Right ventricle myocardium inferior (tissue), 1 donor: ENCODE measurements around the gene ADGRE3. TPM values are rescaled to one million over a fixed set of nuclear protein-coding genes. Genes with fewer than 3 reads are reported as not detected.
"Not testable (repeated sequence)": the region's sequence is repeated elsewhere in the genome, so short reads cannot be mapped to it uniquely, and the experiment has no call there.

Source experiments
- ATAC-seq: fragments of 200-7000 bp; cut with Tn5 transposase; one replicate; pipeline ENCODE4 v1.9.1; 2020; ENCODE audit warnings: mild to moderate bottlenecking, moderate library complexity
- DNase-seq: peaks from one replicate; pipeline ENCODE4 v3.0.0; 2021; ENCODE audit errors: missing footprints
- intact Hi-C: fragments of 100-400 bp; cut with DNase I; formaldehyde crosslinking; loops from one replicate; pipeline ENCODE4 v1.11.0; 2022
- total RNA-seq: library from RNA; stranded (reverse); fragmentation: NEBNext Ultra II Directional; extraction: Animal tissue kit (Norgen Biotek cat#: 25700); gene quantifications from one replicate; pipeline ENCODE4 v1.2.1, GENCODE V29; 2021
- donor health status: DM: no; HTN: yes; CAD: no; lungs with severe emphysema.

ADGRE3 gene
- total RNA-seq, 1 donor from 2014 or later, result 0.11 TPM

- ATAC-seq, intact Hi-C loops, DNase-seq: not testable (repeated sequence)
These were observed 61.1 kb downstream of the ADGRE3 start for GRCh38 chr19:14613399-14614098.

DNA sequence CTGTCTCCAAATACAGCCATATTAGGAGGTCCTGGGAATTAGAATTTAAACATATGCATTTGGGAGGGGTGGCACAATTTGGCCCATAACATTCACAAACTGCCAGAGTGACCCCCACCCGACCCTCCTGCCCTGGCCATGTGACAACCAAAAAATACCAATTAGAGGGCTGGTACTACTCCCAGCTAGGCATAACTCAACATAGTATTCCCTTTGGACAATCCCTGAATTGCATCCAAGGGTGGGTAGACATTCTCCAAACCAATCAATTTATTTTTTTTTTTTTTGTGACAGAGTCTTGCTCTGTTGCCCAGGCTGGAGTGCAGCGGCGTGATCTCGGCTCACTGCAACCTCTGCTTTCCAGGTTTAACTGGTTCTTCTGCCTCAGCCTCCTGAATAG is 62.0 kb downstream of the ADGRE3 start:
- DNase-seq (no peak), ATAC-seq (no peak)
- intact Hi-C loops, result no loop called here

GRCh38 chr19:14612242-14612641 is 62.4 kb downstream of the ADGRE3 start:
- DNase-seq, ATAC-seq, intact Hi-C loops: not testable (repeated sequence)

GRCh38 chr19:14611051-14611450 is 63.6 kb downstream of the ADGRE3 start:
- DNase-seq (no peak), ATAC-seq (no peak)
- intact Hi-C loops, result no loop called here

DNA sequence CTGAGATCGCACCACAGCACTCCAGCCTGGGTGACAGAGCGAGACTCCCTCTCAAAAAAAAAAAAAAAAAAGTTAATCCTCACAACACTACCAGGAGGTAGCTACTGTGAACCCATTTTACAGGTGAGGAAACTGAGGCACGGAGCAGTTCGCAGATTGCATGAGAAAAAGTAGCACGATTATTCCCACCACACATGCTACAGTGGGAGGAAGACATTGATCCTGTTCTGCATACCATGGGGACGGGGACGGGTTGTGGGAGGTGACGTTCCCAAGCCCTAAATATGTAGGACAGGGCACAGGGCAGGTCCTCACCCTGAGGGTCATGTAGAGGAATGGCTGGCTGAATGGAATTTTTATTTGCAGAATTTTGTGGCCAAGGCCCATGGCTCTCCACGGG is 68.0 kb downstream of the ADGRE3 start:
- DNase-seq, result no peak

DNA sequence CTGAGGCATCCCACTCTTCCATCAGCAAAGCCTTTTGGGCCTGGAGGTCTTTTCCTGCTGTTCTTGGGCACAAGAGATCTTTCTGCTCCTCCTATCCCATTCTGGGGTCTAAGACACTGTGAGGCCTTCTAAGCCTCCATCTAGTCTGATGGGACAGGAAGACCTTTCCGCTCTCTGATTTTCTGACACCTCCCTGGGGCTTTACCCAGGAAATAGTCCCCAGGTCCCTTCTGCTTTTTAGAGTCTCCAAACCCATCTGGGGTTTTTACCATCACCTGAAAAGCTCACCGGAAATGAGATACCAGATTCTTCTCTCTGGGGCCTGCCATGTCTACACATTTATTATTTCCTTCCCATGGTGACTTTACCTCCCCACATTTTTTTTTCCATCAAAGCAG is 70.7 kb downstream of the ADGRE3 start:
- intact Hi-C loops, result no loop called here
- ATAC-seq, result no peak
- DNase-seq, result no peak

More for the DNA sequence above, 68.0 kb downstream of the ADGRE3 start:
- no peak for ATAC-seq
- intact Hi-C loops, result no loop called here

- no peak for DNase-seq
- intact Hi-C loops, result no loop called here
- no peak for ATAC-seq
These were observed 75.0 kb downstream of the ADGRE3 start for GRCh38 chr19:14599548-14600147.

DNA sequence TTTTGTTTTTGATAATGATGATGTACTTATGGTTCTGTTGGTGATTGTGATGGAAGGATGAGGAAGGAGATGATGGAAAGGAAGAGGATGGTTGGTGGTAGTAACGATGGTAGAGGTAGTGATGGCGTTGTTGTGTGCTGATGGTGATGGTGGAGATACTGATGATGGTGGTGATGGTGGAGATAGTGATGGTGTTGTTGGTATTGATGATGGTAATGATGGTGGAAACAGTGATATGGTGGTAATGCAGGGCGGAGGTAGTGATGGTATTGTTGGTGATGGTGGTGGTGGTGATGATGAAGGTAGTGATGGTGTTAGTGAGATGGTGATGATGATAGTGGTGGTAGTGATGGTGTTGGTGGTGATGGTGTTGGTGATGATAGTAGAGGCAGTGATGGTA is 79.1 kb downstream of the ADGRE3 start:
- intact Hi-C loops, result no loop called here
- DNase-seq, result no peak
- no peak for ATAC-seq

DNA sequence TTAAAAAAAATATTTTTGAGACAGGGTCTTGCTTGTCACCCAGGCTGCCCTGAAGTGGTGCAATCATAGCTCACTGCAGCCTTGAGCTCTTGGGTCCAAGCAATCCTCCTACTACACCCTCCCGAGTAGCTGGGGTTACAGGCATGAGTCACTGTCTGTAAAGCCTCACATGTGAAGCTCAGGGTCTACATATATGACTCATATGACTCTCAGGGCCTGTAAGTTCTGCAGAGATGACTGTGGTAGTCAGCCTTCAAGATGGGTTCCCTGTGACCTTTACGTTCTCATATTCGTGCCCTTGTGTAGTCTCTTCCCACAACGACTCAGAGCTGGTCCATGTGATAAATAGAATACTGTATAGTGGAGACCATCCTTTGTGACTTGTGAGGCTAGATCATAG is 85.2 kb downstream of the ADGRE3 start:
- intact Hi-C loops, ATAC-seq, DNase-seq: not testable (repeated sequence)

GRCh38 chr19:14585187-14585586 is 89.5 kb downstream of the ADGRE3 start:
- intact Hi-C loops, ATAC-seq, DNase-seq: not testable (repeated sequence)

DNA sequence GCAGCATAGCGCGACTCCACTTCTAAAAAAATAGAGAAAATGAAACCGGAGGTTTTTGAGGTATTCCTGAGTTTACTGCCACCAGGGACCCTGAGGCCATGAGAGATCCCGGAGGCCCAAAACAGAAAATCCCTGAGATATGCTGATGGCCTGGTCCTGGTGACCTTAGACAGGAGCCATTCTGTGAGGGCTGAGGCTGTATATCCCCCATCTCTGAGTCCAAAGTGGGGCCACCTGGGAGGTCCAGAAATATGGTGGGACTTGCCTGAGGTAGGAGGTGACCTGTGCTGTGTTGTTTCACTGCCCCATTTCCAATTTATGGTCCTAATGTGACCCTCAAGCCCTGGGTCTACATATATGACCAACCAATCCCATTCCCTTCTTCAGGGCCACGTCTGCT is 90.3 kb downstream of the ADGRE3 start:
- intact Hi-C loops, DNase-seq, ATAC-seq: not testable (repeated sequence)

DNA sequence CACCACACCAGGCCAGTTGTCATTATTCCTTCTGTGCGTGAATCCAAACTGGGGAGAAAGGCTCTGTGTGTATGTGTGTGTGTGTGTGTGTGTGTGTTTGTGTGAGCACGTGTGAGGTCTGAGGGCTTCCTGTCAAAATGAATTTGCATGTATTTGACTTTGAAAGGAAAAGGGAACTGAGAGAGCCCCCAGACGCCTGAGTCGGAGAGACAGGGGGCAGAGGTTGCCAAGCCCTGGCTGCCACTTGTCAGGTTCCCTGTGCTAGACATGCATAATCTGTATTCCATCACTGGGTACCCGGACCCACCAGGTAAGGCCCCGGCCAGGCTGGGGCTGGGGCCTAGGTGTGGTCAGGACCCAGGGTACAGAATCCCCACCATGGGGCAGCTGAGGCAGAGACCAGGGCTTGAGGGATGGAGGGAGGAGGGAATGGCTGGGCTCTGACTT is 91.7 kb downstream of the ADGRE3 start, which contains the start of gene CLEC17A:
CLEC17A (plus strand) TSS at position 191 of the 447 bp plus-strand sequence; CDS start at position 268, 77 bp downstream.
- DNase-seq, result no peak
- no peak for ATAC-seq
- intact Hi-C loops, result no loop called here

DNA sequence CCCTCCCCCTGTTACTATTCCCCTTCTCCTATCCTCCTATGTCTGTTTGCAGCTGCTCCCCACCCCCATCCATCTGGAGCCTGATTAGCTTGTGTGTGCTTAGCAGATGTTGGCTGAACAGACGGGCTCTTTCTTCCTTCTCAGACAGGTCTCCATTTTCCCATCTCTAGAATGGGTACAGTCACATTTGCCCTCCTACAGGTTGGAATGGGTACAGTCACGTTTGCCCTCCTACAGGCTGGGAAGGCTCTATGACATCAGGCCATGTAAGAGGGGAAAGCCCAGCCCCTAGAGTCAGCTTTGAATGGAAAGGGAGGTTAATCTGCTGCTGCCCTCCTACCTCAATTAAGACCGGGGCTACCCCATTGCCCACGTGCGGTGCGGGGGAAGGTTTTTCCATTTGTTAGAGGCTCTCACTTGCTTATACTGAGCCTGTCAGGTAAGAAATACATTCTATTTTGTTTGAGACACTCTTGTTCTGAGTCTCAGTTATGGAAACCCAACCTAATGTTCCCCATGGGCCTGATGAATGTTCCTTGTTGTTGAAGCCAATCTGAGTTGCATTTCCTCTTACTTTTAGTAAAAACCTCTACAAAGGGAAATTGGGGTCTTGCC is 93.9 kb downstream of the ADGRE3 start:
- DNase-seq (no peak), ATAC-seq (no peak)
- intact Hi-C loops, result no loop called here

- DNase-seq (no peak), ATAC-seq (no peak)
- intact Hi-C loops, result no loop called here
These were observed 96.7 kb downstream of the ADGRE3 start for GRCh38 chr19:14577885-14578427.

GRCh38 chr19:14577264-14577663 is 97.4 kb downstream of the ADGRE3 start:
- DNase-seq (no peak), ATAC-seq (no peak)
- intact Hi-C loops, result no loop called here

DNA sequence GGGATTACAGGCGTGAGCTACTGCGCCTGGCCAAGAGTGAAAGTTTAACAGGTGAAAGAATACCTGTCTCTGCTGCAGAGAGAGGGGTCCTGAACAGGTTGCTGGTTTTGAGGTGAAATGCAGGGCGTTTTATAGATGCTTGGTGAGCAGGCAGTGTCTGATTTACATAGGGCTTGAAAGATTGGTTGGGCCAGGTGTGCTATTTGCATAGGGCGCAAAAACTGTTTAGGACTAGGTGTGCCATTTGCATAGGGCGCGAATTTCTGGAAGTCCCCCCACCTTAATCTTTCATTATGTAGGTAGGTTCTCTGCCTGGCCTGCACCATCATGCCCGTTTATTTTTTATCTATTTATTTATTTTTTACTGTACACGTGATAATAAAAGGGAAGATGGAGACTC is 98.3 kb downstream of the ADGRE3 start:
- intact Hi-C loops, result no loop called here
- DNase-seq, result no peak
- no peak for ATAC-seq

- no peak for DNase-seq
- intact Hi-C loops, result loop anchor here (2.0 kb wide), 1 partner anchor 313 kb away; no protein-coding TSS in a partner anchor
- ATAC-seq, result no peak
These were observed 99.1 kb downstream of the ADGRE3 start for GRCh38 chr19:14575428-14575980.

GRCh38 chr19:14571695-14572490 is 102.8 kb downstream of the ADGRE3 start, which contains the start of gene NDUFB7:
NDUFB7 (minus strand) TSS chr19:14572066; CDS start chr19:14572000, 66 bp downstream.
- ATAC-seq, result peak; percentile 98
- peak; percentile 95 for DNase-seq
- intact Hi-C loops, result loop anchor here (2.0 to 5.0 kb wide), 2 partner anchors 55 to 117 kb away; partner anchors contain the start of gene DNAJB1
